SK-MEL-5 (cell line): ENCODE data around the gene TSPAN6. TPM values are rescaled to one million over a fixed set of nuclear protein-coding genes. Genes with fewer than 3 reads are reported as not detected.

Source experiments
- DNase-seq: peaks from one replicate; pipeline ENCODE4 v3.0.0-alpha.2; 2016; ENCODE audit warnings: low read depth, low spot score
- in situ Hi-C: cut with HindIII; loops from 2 replicates; pipeline ENCODE4 v1.10.0; 2016; ENCODE audit warnings: low sequenced_read_pairs, high pct_unique_total_duplicates, low pct_unique_long_range_greater_than_20kb
- total RNA-seq: library from RNA; depleted of rRNA; stranded (reverse); fragments of >200 nt; shearing (Covaris generic); gene quantifications from 2 replicates; pipeline ENCODE4 v1.2.3, GENCODE V29; 2014; rRNA removed

The TSPAN6 gene
- total RNA-seq, 1 experiment from 2014 or later, result 56.0 TPM

GRCh38 chrX:100599456-100599855, 37.1 kb downstream of the TSPAN6 start:
- in situ Hi-C loops, result no loop called here
- DNase-seq, result no peak

GRCh38 chrX:100596601-100597000, 40.0 kb downstream of the TSPAN6 start:
- in situ Hi-C loops, result no loop called here

GRCh38 chrX:100593581-100593980, 43.0 kb downstream of the TSPAN6 start:
- in situ Hi-C loops, result no loop called here
- no peak for DNase-seq

More at GRCh38 chrX:100596601-100597000, 40.0 kb downstream of the TSPAN6 start:
- DNase-seq, result no peak

GRCh38 chrX:100593126-100593525, 43.5 kb downstream of the TSPAN6 start:
- no peak for DNase-seq
- in situ Hi-C loops, result no loop called here

GRCh38 chrX:100591256-100592051, 45.2 kb downstream of the TSPAN6 start:
- DNase-seq, result no peak
- in situ Hi-C loops, result no loop called here

GRCh38 chrX:100587861-100588260, 48.7 kb downstream of the TSPAN6 start:
- in situ Hi-C loops, result no loop called here
- no peak for DNase-seq

- DNase-seq, result no peak
- in situ Hi-C loops, result no loop called here
These were observed 49.9 kb downstream of the TSPAN6 start for GRCh38 chrX:100586747-100587146.

- in situ Hi-C loops, result no loop called here
These were observed 52.0 kb downstream of the TSPAN6 start, which contains the start of gene TNMD for GRCh38 chrX:100584611-100585010. Gene TNMD (plus strand): TSS chrX:100584936. CDS start chrX:100585019, 83 bp downstream.

More at GRCh38 chrX:100584611-100585010, 52.0 kb downstream of the TSPAN6 start, which contains the start of gene TNMD:
- DNase-seq, result no peak

Other genes with a start within 250 kb of the TSPAN6 start
- not detected in 2 replicates for gene PCDH19, start 226.5 kb downstream of the TSPAN6 start, total RNA-seq
- gene TNMD, start 51.9 kb downstream of the TSPAN6 start, total RNA-seq, result not detected in 2 replicates
- 0.72 and 1.6 TPM in 2 replicates for gene SRPX2, start 7.4 kb upstream of the TSPAN6 start, total RNA-seq
- gene SYTL4, start 95.3 kb upstream of the TSPAN6 start, total RNA-seq, result 1.3 and 1.6 TPM in 2 replicates
- 29.7 and 30.0 TPM in 2 replicates for gene CSTF2, start 183.6 kb upstream of the TSPAN6 start, total RNA-seq
- not detected in 2 replicates for gene NOX1, start 237.6 kb upstream of the TSPAN6 start, total RNA-seq